ENCODE measurements around the gene PPL.
"Not testable (repeated sequence)": the region's sequence is repeated elsewhere in the genome, so short reads cannot be mapped to it uniquely, and the experiment has no call there.

Gene PPL

GRCh38 chr16:4957720-4958509 is 21.0 kb upstream of the PPL start, which contains the start of gene SEC14L5:
Gene SEC14L5 (plus strand): TSS chr16:4958330. CDS start chr16:4959324, 994 bp downstream.
- DNase-seq = peak; percentile 95

GRCh38 chr16:4957420-4957719 is 20.4 kb upstream of the PPL start:
- no peak for DNase-seq

GRCh38 chr16:4954714-4955113 is 17.8 kb upstream of the PPL start:
- no peak for DNase-seq

- DNase-seq = not testable (repeated sequence)
These were observed 14.6 kb upstream of the PPL start for GRCh38 chr16:4951583-4951982.

- no peak for DNase-seq
These were observed 13.0 kb upstream of the PPL start for GRCh38 chr16:4949986-4950385.

GRCh38 chr16:4948903-4949766 is 12.2 kb upstream of the PPL start:
- DNase-seq = no peak

GRCh38 chr16:4947722-4948503 is 11.0 kb upstream of the PPL start:
- DNase-seq = peak; percentile 87

GRCh38 chr16:4946917-4947316 is 10.0 kb upstream of the PPL start:
- DNase-seq = no peak

- DNase-seq = no peak
These were observed 8.9 kb upstream of the PPL start for GRCh38 chr16:4945560-4946502.

GRCh38 chr16:4944333-4945281 is 7.7 kb upstream of the PPL start:
- peak; percentile 90 for DNase-seq

- DNase-seq = no peak
These were observed 5.5 kb upstream of the PPL start for GRCh38 chr16:4942481-4942880.

- DNase-seq = no peak
These were observed 3.8 kb upstream of the PPL start for GRCh38 chr16:4940719-4941118.

GRCh38 chr16:4938683-4939030 is 1.7 kb upstream of the PPL start:
- no peak for DNase-seq

- no peak for DNase-seq
These were observed 1.1 kb upstream of the PPL start for GRCh38 chr16:4937782-4938682.

- peak; percentile 29 for DNase-seq
These were observed 562 bp downstream of the PPL start for GRCh38 chr16:4936181-4936990.

GRCh38 chr16:4935241-4935855 is 1.6 kb downstream of the PPL start:
- DNase-seq = no peak

- DNase-seq = no peak
These were observed 2.4 kb downstream of the PPL start for GRCh38 chr16:4934591-4934990.

- DNase-seq = no peak
These were observed 3.0 kb downstream of the PPL start for GRCh38 chr16:4933871-4934395.

Measured in DMS153 (cell line).